OCI-LY7 (cell line): ENCODE data around the gene ABCA8.

Experiments
- EZH2phosphoT487 ChIP-seq: fragments of 200-600 bp; sonication (generic); IDR thresholded peaks from 2 replicates; pipeline ENCODE4 v1.6.1; 2018; ENCODE audit warnings: low read depth, borderline replicate concordance, mild to moderate bottlenecking, mixed run types, antibody characterized with exemption, low read length, moderate library complexity, mixed read lengths
- TF ChIP-seq, protein P1 (sequence below): fragments of 200-600 bp; sonication (generic); conservative IDR thresholded peaks from 2 replicates; pipeline ENCODE4 v1.5.1; 2014; ENCODE audit warnings: mild to moderate bottlenecking, antibody characterized with exemption, low read length, moderate library complexity, mixed read lengths

DNA sequence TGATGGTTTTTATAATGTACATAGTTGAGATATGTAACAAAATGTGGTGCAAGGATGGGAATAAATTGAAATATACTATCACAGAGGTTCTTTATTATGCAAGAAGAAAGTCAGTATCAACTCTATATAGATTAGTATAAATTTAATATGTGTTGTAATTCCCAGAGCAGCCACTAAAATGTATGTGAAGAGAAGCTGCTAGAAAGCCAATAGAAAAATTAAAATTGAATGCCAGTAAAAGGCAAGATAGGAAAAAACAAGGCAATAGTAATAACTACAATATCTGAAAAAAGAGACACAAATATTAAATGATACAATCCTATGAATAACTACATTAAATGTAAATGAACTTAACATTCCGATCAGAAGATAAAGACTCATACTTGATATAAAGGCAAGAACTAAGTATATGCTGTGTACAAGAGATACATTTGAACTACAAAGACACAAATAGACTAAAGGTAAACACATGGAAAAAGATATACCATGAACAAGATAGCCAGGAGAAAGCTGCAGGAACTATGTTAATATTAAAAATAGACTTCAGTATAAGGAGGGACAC is 92.0 kb downstream of the ABCA8 start:
- TF ChIP-seq, protein P1, sequence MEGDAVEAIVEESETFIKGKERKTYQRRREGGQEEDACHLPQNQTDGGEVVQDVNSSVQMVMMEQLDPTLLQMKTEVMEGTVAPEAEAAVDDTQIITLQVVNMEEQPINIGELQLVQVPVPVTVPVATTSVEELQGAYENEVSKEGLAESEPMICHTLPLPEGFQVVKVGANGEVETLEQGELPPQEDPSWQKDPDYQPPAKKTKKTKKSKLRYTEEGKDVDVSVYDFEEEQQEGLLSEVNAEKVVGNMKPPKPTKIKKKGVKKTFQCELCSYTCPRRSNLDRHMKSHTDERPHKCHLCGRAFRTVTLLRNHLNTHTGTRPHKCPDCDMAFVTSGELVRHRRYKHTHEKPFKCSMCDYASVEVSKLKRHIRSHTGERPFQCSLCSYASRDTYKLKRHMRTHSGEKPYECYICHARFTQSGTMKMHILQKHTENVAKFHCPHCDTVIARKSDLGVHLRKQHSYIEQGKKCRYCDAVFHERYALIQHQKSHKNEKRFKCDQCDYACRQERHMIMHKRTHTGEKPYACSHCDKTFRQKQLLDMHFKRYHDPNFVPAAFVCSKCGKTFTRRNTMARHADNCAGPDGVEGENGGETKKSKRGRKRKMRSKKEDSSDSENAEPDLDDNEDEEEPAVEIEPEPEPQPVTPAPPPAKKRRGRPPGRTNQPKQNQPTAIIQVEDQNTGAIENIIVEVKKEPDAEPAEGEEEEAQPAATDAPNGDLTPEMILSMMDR = peak; percentile 43
- TF ChIP-seq EZH2phosphoT487 = no peak
